GM12801 (cell line): ENCODE measurements around the gene TMEM179.

ENCODE experiments used
- TF ChIP-seq, protein P1 (sequence below): IDR thresholded peaks from one replicate; pipeline ENCODE4 v1.5.1; 2011; ENCODE audit warnings: control low read depth; ENCODE audit not compliant: insufficient read length; ENCODE audit errors: extremely low read depth

Gene TMEM179

GRCh38 chr14:104544362-104544961, 60.1 kb downstream of the TMEM179 start:
- TF ChIP-seq, protein P1, sequence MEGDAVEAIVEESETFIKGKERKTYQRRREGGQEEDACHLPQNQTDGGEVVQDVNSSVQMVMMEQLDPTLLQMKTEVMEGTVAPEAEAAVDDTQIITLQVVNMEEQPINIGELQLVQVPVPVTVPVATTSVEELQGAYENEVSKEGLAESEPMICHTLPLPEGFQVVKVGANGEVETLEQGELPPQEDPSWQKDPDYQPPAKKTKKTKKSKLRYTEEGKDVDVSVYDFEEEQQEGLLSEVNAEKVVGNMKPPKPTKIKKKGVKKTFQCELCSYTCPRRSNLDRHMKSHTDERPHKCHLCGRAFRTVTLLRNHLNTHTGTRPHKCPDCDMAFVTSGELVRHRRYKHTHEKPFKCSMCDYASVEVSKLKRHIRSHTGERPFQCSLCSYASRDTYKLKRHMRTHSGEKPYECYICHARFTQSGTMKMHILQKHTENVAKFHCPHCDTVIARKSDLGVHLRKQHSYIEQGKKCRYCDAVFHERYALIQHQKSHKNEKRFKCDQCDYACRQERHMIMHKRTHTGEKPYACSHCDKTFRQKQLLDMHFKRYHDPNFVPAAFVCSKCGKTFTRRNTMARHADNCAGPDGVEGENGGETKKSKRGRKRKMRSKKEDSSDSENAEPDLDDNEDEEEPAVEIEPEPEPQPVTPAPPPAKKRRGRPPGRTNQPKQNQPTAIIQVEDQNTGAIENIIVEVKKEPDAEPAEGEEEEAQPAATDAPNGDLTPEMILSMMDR, result no peak

DNA sequence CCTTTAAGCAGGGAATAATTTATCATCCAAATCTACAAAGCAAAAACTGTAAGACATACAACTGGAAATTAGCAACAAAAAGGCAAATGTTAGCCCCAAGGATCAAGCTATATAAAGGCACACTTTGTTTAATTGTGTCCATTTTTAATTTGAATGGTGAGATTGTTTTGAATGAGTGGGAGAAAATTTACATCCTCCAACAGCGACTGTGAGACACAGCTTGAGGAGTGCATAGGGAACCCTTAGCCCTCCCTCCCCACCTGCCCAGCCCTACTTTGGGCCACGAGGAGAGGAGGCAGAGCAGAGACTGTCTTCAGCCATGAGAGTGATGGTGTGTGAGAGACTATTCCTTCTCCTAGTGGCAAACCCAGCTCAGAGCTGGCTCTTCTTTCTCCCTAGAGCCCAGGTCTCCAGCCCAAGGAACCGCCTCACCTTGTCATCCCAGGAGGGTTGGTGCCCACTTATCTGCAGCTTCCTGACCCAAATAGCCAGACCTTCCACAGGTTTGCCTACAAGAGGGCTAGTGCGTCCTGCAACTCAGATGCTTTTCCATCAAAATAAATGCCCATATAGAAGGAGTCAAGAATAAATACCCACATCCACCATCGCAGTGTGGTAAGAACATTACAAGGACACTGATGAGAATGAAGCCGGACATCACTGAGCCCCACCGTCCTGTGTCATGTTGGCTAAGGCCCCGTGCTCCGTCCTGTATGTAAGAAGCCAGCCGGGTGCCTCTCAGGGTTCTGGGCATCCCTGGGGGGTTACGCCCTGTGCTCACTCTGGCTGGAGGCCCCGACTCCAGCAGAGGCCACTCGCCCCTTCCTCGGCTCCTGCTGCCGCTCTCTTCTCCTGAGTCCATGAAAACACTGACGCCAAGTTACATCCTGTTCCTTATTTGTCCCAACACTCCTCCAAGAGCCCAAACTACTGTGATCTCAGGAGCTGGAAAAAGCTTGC, 61.4 kb downstream of the TMEM179 start:
- TF ChIP-seq, protein P1, result no peak

- TF ChIP-seq, protein P1, result no peak
Observed at GRCh38 chr14:104541905-104542465, 62.6 kb downstream of the TMEM179 start.
